CD14-positive monocyte (primary cell): ENCODE measurements around the gene LAT. TPM values are rescaled to one million over a fixed set of nuclear protein-coding genes. Genes with fewer than 3 reads are reported as not detected.

ENCODE experiments used
- DNase-seq, 3 donors: peaks; one replicate each; pipeline ENCODE4 v3.0.0-alpha.2; 2011 to 2022
- H2AFZ ChIP-seq: 2 replicates; pipeline ENCODE4 v1.6.0; 2012; ENCODE audit warnings: mild to moderate bottlenecking, low read depth, low read length, inconsistent platforms; ENCODE audit not compliant: insufficient read depth, poor library complexity, severe bottlenecking
- H3K27ac ChIP-seq, 2 donors: 1 replicate in 1 of 2; 2 replicates in 1 of 2; pipeline ENCODE4 v1.5.1; 2012 to 2013; ENCODE audit warnings: low read length in 2 of 2, control low read depth in 1 of 2, inconsistent platforms in 1 of 2, low read depth in 1 of 2, mild to moderate bottlenecking in 1 of 2
- H3K27me3 ChIP-seq, 2 donors: one replicate each; pipeline versions ENCODE4 v1.6.0 to v1.6.1; 2011 to 2013; ENCODE audit warnings: low read length in 2 of 2; ENCODE audit not compliant: control insufficient read depth in 2 of 2, insufficient read depth in 2 of 2
- H3K36me3 ChIP-seq, 2 donors: replicated peaks in 1 of 2; 1 replicate in 1 of 2; 2 replicates in 1 of 2; pipeline versions ENCODE4 v1.5.1 to v1.6.1; 2012 to 2013; ENCODE audit warnings: low read length in 2 of 2, control low read depth in 1 of 2, inconsistent platforms in 1 of 2, mild to moderate bottlenecking in 1 of 2; ENCODE audit not compliant: insufficient read depth in 2 of 2, control insufficient read depth in 1 of 2
- H3K4me1 ChIP-seq, 2 donors: 1 replicate in 1 of 2; 2 replicates in 1 of 2; pipeline versions ENCODE4 v1.5.1 to v1.6.1; 2012 to 2013; ENCODE audit warnings: low read length in 2 of 2, control low read depth in 1 of 2, inconsistent platforms in 1 of 2, mild to moderate bottlenecking in 1 of 2, moderate library complexity in 1 of 2; ENCODE audit not compliant: insufficient read depth in 2 of 2, control insufficient read depth in 1 of 2
- H3K4me2 ChIP-seq: replicated peaks from 2 replicates; pipeline ENCODE3; 2012; ENCODE audit warnings: low read length, moderate library complexity, mild to moderate bottlenecking; ENCODE audit not compliant: poor library complexity, severe bottlenecking; ENCODE audit errors: extremely low read depth
- H3K4me3 ChIP-seq, 3 experiments: fragments of 200-600 bp in 1 of 3; sonication (generic) in 1 of 3; replicated peaks in 1 of 3; 1 replicate in 2 of 3; 2 replicates in 1 of 3; pipeline ENCODE4 v1.5.1; 2011 to 2013; ENCODE audit warnings: low read length in 3 of 3, mild to moderate bottlenecking in 3 of 3, control low read depth in 2 of 3, low read depth in 2 of 3, inconsistent platforms in 1 of 3, moderate library complexity in 1 of 3
- H3K79me2 ChIP-seq: 2 replicates; pipeline ENCODE4 v1.6.0; 2012; ENCODE audit warnings: mild to moderate bottlenecking, control low read depth, inconsistent platforms, low read length, moderate library complexity; ENCODE audit not compliant: insufficient read depth
- H3K9ac ChIP-seq: 2 replicates; pipeline ENCODE4 v1.6.0; 2017; ENCODE audit warnings: low read length, mild to moderate bottlenecking; ENCODE audit not compliant: insufficient read depth, poor library complexity, severe bottlenecking
- H3K9me3 ChIP-seq, 2 donors: replicated peaks in 1 of 2; 1 replicate in 1 of 2; 2 replicates in 1 of 2; pipeline versions ENCODE4 v1.5.1 to v1.6.1; 2012 to 2013; ENCODE audit warnings: low read length in 2 of 2, control low read depth in 1 of 2; ENCODE audit not compliant: control insufficient read depth in 1 of 2, insufficient read depth in 1 of 2
- H4K20me1 ChIP-seq: 2 replicates; pipeline ENCODE4 v1.6.0; 2012; ENCODE audit warnings: mild to moderate bottlenecking, low read length, control low read depth, moderate library complexity; ENCODE audit not compliant: insufficient read depth
- H3K27ac Mint-ChIP-seq, 7 donors: one replicate each; pipeline ENCODE4 v1.8.0; 2020; ENCODE audit warnings: mild to moderate bottlenecking in 7 of 7, mixed read lengths in 7 of 7, moderate library complexity in 6 of 7, inconsistent platforms in 2 of 7
- H3K27me3 Mint-ChIP-seq, 3 donors: one replicate each; pipeline ENCODE4 v1.8.0; 2021 to 2022; ENCODE audit warnings: low read depth in 3 of 3, mild to moderate bottlenecking in 3 of 3, mixed read lengths in 3 of 3, moderate library complexity in 3 of 3, inconsistent platforms in 1 of 3
- H3K36me3 Mint-ChIP-seq, 2 donors: one replicate each; pipeline ENCODE4 v1.8.0; 2020; ENCODE audit warnings: mixed read lengths in 2 of 2, inconsistent platforms in 1 of 2, mild to moderate bottlenecking in 1 of 2
- H3K4me1 Mint-ChIP-seq: one replicate; pipeline ENCODE4 v1.8.0; 2020; ENCODE audit warnings: mild to moderate bottlenecking, mixed read lengths
- H3K4me3 Mint-ChIP-seq, 2 donors: one replicate each; pipeline ENCODE4 v1.8.0; 2020; ENCODE audit warnings: mild to moderate bottlenecking in 2 of 2, mixed read lengths in 2 of 2, moderate library complexity in 1 of 2
- H3K9me3 Mint-ChIP-seq, 7 donors: one replicate each; pipeline ENCODE4 v1.8.0; 2020 to 2022; ENCODE audit warnings: mixed read lengths in 7 of 7, mild to moderate bottlenecking in 6 of 7, moderate library complexity in 6 of 7, inconsistent platforms in 2 of 7
- CTCF ChIP-seq: fragments of 200-600 bp; IDR thresholded peaks from one replicate; pipeline ENCODE4 v1.8.0; 2022; ENCODE audit warnings: antibody characterized with exemption, mild to moderate bottlenecking
- WGBS: methylation state at CpG from one replicate; pipeline ENCODE4 v1.1.5; 2013; ENCODE audit warnings: missing lambda C conversion rate; ENCODE audit not compliant: insufficient coverage; 5-methylcytosine and 5-hydroxymethylcytosine counted together
- intact Hi-C, 2 donors: fragments of 100-400 bp; cut with micrococcal nuclease; formaldehyde crosslinking; loops; one replicate each; pipeline versions ENCODE4 v1.15.0 to v1.15.1; 2023
- polyA plus RNA-seq, 3 donors: library from polyadenylated mRNA; depleted of rRNA in 1 of 3; unstranded in 2 of 3; stranded (reverse) in 1 of 3; fragments of 300-500 nt in 2 of 3; fragments of >200 nt in 1 of 3; fragmentation: Illumina TruSeq in 2 of 3; gene quantifications; 1 replicate in 2 of 3; 2 replicates in 1 of 3; pipeline ENCODE4 v1.2.3, GENCODE V29; 2012 to 2021

LAT gene
- polyA plus RNA-seq, 3 donors = 1.5 to 25.2 (median 1.9) TPM

GRCh38 chr16:28950648-28951409, 34.0 kb upstream of the LAT start, which contains the start of gene NFATC2IP:
NFATC2IP (plus strand) TSS chr16:28950937; CDS start chr16:28951012, 75 bp downstream.
- Histone ChIP-seq H4K20me1 (peaks cover 8% of the 10 kb centered on the region), H3K4me2 (peak within 1 kb of the TSS; percentile 92), H3K36me3 (peaks cover 20 to 31% of the 10 kb centered on the region in 2 donors), H3K27ac (peak within 1 kb of the TSS in 1 of 2 donors; percentile 79), H3K79me2 (peaks cover 33% of the 10 kb centered on the region), H3K4me3 (peak within 1 kb of the TSS; percentile 71 to 94 (median 80)), H3K9me3 (no peaks in the 10 kb centered on the region), H3K27me3 (no peaks in the 10 kb centered on the region), H3K9ac (peak within 1 kb of the TSS; percentile 89), H2AFZ (peak within 1 kb of the TSS; percentile 98), H3K4me1 (peaks cover 18 to 27% of the 10 kb centered on the region in 2 donors)
- under 1% methylated on average over 73 of the region's 79 CpGs for WGBS
- intact Hi-C loops = no loop called here
- peaks cover 34 to 38% of the 10 kb centered on the region in 2 donors for H3K36me3 Mint-ChIP-seq
- H3K9me3 Mint-ChIP-seq = no peaks in the 10 kb centered on the region
- peak; percentile 99 to 100 (median 100) for DNase-seq
- peak within 1 kb of the TSS; percentile 83 to 95 (median 91) for H3K27ac Mint-ChIP-seq
- peaks cover 26% of the 10 kb centered on the region for H3K4me1 Mint-ChIP-seq
- H3K4me3 Mint-ChIP-seq = peak within 1 kb of the TSS; percentile 90 to 97
- H3K27me3 Mint-ChIP-seq = peaks cover 2 to 7% (median 4%) of the 10 kb centered on the region in 3 donors
- no peak for TF ChIP-seq CTCF

DNA sequence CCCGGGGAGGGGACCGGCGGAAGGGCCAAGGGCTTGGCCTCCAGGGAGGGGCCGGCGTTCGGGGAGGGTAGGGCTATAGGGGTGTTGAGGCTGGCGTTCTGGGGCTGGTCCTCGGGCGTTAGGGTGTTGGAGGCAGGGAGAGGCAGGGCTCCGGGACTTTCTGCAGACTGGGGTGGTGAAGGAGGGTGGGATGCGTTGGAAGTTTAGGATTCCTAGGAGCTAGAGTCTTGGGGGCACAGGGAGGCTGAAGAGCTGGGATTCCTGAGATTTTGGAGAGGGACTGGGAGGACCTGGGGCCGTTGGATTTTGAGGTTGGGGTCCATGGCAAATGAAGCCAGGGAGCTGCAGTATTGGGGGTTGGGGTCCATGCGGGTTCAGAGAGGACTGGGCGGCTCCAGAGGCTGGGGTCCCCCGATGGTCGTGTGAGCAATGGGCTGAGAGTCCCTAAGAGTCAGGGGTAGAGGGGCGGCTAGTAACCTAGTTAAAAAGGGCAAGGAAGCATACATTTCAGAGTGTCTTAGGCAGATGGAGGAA, 33.4 kb upstream of the LAT start:
- H3K9me3 Mint-ChIP-seq = no peaks in the 10 kb centered on the region
- 2% methylated on average over 15 of the region's 17 CpGs for WGBS
- peak overlapping the region in 6 of 7 donors; percentile 35 to 95 (median 87) for H3K27ac Mint-ChIP-seq
- H3K4me1 Mint-ChIP-seq = peaks cover 25% of the 10 kb centered on the region
- Histone ChIP-seq H3K4me2 (peak overlapping the region; percentile 92), H3K79me2 (peaks cover 33% of the 10 kb centered on the region), H3K9ac (peak overlapping the region; percentile 89), H3K4me3 (peak overlapping the region; percentile 71 to 94 (median 80)), H2AFZ (peak overlapping the region; percentile 98), H3K27ac (peak overlapping the region in 1 of 2 donors; percentile 79), H4K20me1 (peaks cover 8% of the 10 kb centered on the region), H3K4me1 (peaks cover 16 to 24% of the 10 kb centered on the region in 2 donors), H3K27me3 (no peaks in the 10 kb centered on the region), H3K36me3 (peaks cover 27 to 37% of the 10 kb centered on the region in 2 donors), H3K9me3 (no peaks in the 10 kb centered on the region)
- no peak for DNase-seq
- peaks cover 2 to 7% (median 4%) of the 10 kb centered on the region in 3 donors for H3K27me3 Mint-ChIP-seq
- TF ChIP-seq CTCF = no peak
- intact Hi-C loops = no loop called here
- peak overlapping the region; percentile 90 to 97 for H3K4me3 Mint-ChIP-seq
- H3K36me3 Mint-ChIP-seq = peaks cover 40 to 44% of the 10 kb centered on the region in 2 donors
